Spleen (tissue), 11 donors: ENCODE measurements around the gene INHA. TPM values are rescaled to one million over a fixed set of nuclear protein-coding genes. Genes with fewer than 3 reads are reported as not detected.

Experiments used
- DNase-seq: peaks from one replicate; pipeline ENCODE4 v3.0.0-alpha.2; 2020
- H3K27ac ChIP-seq, 8 donors: fragments of 200-600 bp; sonication (generic) in 7 of 8; 1 replicate in 4 of 8; 2 replicates in 4 of 8; pipeline versions ENCODE4 v1.5.0 to v1.8.0; 2016 to 2021; ENCODE audit warnings: inconsistent platforms in 4 of 8, mild to moderate bottlenecking in 4 of 8, moderate library complexity in 1 of 8
- H3K27me3 ChIP-seq, 7 donors: fragments of 200-600 bp; sonication (generic) in 6 of 7; replicated peaks in 1 of 7; 1 replicate in 4 of 7; 2 replicates in 3 of 7; pipeline versions ENCODE4 v1.5.0 to v1.8.0; 2016 to 2021; ENCODE audit warnings: inconsistent platforms in 3 of 7, mild to moderate bottlenecking in 1 of 7
- H3K36me3 ChIP-seq, 6 donors: fragments of 200-600 bp; sonication (generic) in 5 of 6; 1 replicate in 4 of 6; 2 replicates in 2 of 6; pipeline versions ENCODE4 v1.5.0 to v1.8.0; 2016 to 2021; ENCODE audit warnings: inconsistent platforms in 2 of 6
- H3K4me1 ChIP-seq, 6 donors: fragments of 200-600 bp; sonication (generic) in 5 of 6; 1 replicate in 3 of 6; 2 replicates in 3 of 6; pipeline versions ENCODE4 v1.5.0 to v1.8.0; 2016 to 2021; ENCODE audit warnings: inconsistent platforms in 3 of 6
- H3K4me3 ChIP-seq, 8 donors: fragments of 200-600 bp; sonication (generic) in 7 of 8; 1 replicate in 4 of 8; 2 replicates in 4 of 8; pipeline versions ENCODE4 v1.5.0 to v1.8.0; 2016 to 2021; ENCODE audit warnings: inconsistent platforms in 4 of 8, mild to moderate bottlenecking in 4 of 8, moderate library complexity in 2 of 8
- H3K9me3 ChIP-seq, 8 donors: fragments of 200-600 bp; sonication (generic) in 7 of 8; 1 replicate in 4 of 8; 2 replicates in 4 of 8; pipeline versions ENCODE4 v1.5.0 to v1.8.0; 2016 to 2021; ENCODE audit warnings: inconsistent platforms in 4 of 8
- CTCF ChIP-seq, 11 experiments: fragments of 200-600 bp in 7 of 11; fragments of 450-650 bp in 4 of 11; sonication (generic) in 4 of 11; IDR thresholded peaks in 8 of 11; conservative IDR thresholded peaks in 3 of 11; 1 replicate in 7 of 11; 2 replicates in 4 of 11; pipeline versions ENCODE4 v1.4.0 to v1.8.0; 2016 to 2021; ENCODE audit warnings: antibody characterized with exemption in 11 of 11, inconsistent platforms in 4 of 11, mild to moderate bottlenecking in 1 of 11
- POLR2A ChIP-seq, 3 donors: fragments of 450-650 bp; IDR thresholded peaks; one replicate each; pipeline ENCODE4 v1.5.1; 2017; ENCODE audit warnings: antibody characterized with exemption in 3 of 3, mild to moderate bottlenecking in 1 of 3
- POLR2AphosphoS5 ChIP-seq, 3 donors: sonication (generic); formaldehyde crosslinking; IDR thresholded peaks; one replicate each; pipeline ENCODE4 v1.5.1; 2017; ENCODE audit warnings: antibody characterized with exemption in 3 of 3
- WGBS, 5 donors: extraction: QIAGEN DNeasy Blood & Tissue Kit in 3 of 5; methylation state at CpG; one replicate each; pipeline versions ENCODE4 v1.1.5 to v1.1.7; 2013 to 2018; 5-methylcytosine and 5-hydroxymethylcytosine counted together
- intact Hi-C: fragments of 100-400 bp; cut with DNase I; formaldehyde crosslinking; loops from one replicate; pipeline ENCODE4 v1.15.0; 2023; ENCODE audit warnings: low total_unique reads
- polyA plus RNA-seq, 3 donors: library from polyadenylated mRNA; stranded (reverse); fragments of 200-250 nt; gene quantifications; one replicate each; pipeline ENCODE4 v1.2.1, GENCODE V29; 2013
- total RNA-seq, 7 donors: library from RNA; depleted of rRNA in 3 of 7; stranded (reverse); fragments of >200 nt in 3 of 7; fragmentation: NEBNext Ultra II Directional in 4 of 7; extraction: Animal tissue kit (Norgen Biotek cat#: 25700) in 4 of 7; gene quantifications; one replicate each; pipeline versions ENCODE4 v1.1.0 to v1.2.1, GENCODE V29; 2016 to 2021
- donor health status: healthy with polysubstance abuse.
- donor health status: DM: no; HTN: no; CAD: no; lungs with moderate emphysema.
- donor health status: DM: no; HTN: no; CAD: no.
- donor health status: Bipolar disorder and iron deficiency.
- donor health status: healthy.
- donor health status: DM: no; HTN: no; CAD: no.
- donor health status: DM: yes; HTN: yes; CAD: no.

Gene INHA
- total and polyA plus RNA-seq, 10 donors = 0.08 to 0.46 (median 0.31) TPM; not detected in 6

GRCh38 chr2:219562049-219563020 is 9.8 kb upstream of the INHA start:
- 84 to 89% (median 86%) methylated on average over 29 to 35 of the region's 35 CpGs for WGBS, 5 donors
- Histone ChIP-seq H3K27ac (no peak overlapping the region), H3K36me3 (peaks cover 0 to 8% (median 0%) of the 10 kb centered on the region in 6 donors), H3K27me3 (peaks cover 0 to 12% (median 0%) of the 10 kb centered on the region in 7 donors), H3K4me1 (peaks cover 0 to 7% (median 5%) of the 10 kb centered on the region in 6 donors), H3K9me3 (no peaks in the 10 kb centered on the region), H3K4me3 (no peak overlapping the region)
- peak; percentile 68 for DNase-seq
- no peak for TF ChIP-seq CTCF (IDR thresholded peaks at IDR 0.05 in 8 of 11, conservative IDR thresholded peaks at IDR 0.05 in 3 of 11)
- no peak for TF ChIP-seq POLR2A (IDR thresholded peaks at IDR 0.05)
- TF ChIP-seq POLR2AphosphoS5 (IDR thresholded peaks at IDR 0.05) = peak in 2 of 3 donors; percentile 11 to 29
- intact Hi-C loops = no loop called here

DNA sequence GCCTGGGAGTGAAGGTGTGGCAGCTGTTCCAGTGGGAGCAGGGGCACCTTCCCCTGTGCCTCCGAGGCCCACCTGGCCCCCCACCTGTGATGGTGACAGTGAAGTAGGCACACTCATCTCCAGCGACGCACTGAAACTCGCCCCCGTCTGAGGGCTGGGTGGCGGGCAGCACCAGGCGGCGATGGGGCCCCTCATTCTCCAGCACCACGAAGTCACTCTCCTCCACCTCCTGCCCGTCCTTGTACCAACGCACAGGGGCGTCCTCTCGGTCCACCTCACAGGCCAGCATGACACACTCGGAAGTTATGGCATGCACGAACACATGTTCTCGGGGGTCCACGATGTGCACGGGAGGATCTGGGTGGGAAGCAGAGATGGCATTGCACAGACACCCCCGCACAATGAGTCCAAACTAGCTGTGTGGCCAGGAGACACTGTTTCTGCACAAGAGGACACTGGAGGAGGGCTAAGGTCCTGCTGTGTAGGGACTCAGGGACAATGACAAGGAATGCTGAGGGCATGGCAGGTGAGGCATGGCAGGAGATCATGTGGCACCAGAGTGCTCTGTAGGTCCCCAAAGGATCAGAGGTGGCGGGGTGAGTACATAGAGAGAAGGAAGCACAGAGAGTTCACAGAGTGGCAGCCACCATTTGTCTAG is 8.7 kb upstream of the INHA start:
- intact Hi-C loops = no loop called here
- DNase-seq = no peak
- H3K27me3 ChIP-seq = peaks cover 0 to 4% (median 0%) of the 10 kb centered on the region in 7 donors
- WGBS, 5 donors = 92 to 93% (median 93%) methylated on average over 19 to 20 of the region's 20 CpGs
- H3K36me3 ChIP-seq = peaks cover 0 to 12% (median 0%) of the 10 kb centered on the region in 6 donors
- H3K27ac ChIP-seq = no peak overlapping the region
- no peak overlapping the region for H3K4me3 ChIP-seq
- peaks cover 0 to 7% (median 5%) of the 10 kb centered on the region in 6 donors for H3K4me1 ChIP-seq
- TF ChIP-seq POLR2AphosphoS5 (IDR thresholded peaks at IDR 0.05) = no peak
- no peak for TF ChIP-seq POLR2A (IDR thresholded peaks at IDR 0.05)
- no peak for TF ChIP-seq CTCF (IDR thresholded peaks at IDR 0.05 in 8 of 11, conservative IDR thresholded peaks at IDR 0.05 in 3 of 11)
- no peaks in the 10 kb centered on the region for H3K9me3 ChIP-seq

DNA sequence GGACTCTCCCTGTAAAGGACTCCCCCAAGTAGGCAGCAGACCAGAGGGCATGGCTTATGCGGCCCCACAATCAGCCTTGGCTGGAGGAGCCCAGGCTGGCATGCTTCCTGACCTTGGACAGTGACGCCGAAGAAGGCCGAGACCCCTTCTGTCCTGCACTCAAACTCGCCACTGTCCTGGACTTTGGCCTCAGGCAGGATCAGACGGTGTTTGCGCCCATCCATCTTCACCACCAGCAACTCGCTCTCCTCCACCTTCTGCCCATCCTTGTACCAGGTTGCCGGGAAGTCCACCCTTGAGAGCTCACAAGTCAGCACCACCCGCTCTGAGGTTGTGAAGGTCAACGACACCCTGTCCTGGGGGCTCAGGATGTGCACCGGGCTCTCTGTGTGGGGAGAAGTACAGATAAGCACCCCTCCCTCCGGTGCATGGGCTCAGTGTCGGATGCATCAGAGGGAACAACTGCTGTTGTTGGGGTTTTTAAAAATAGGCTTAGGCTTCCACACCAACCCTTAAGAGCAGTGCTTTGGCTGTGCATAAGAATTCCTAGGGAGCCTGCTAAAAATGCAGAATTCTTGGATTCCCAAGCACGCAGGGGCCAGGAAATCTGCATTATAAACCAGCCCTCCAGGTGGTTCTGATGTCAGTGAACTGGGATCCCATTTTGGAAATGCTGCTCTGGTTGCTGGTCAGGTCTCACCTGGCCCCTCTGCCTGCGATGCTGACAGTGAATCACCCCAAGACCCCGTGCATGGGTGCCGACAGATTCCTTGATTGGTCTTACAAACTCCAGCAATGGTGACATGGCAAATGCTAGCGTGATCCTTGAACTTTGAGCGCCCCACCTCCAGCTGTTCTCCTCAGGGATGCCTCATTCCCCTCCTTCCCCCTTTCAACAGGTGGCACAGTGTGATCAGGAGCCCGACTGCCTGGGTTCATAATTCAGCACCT is 6.7 kb upstream of the INHA start:
- intact Hi-C loops = no loop called here
- DNase-seq = peak; percentile 70
- WGBS, 5 donors = 82 to 89% (median 86%) methylated on average over 21 of the region's 21 CpGs

More for the DNA sequence above, 6.7 kb upstream of the INHA start:
- no peak for TF ChIP-seq CTCF (IDR thresholded peaks at IDR 0.05 in 8 of 11, conservative IDR thresholded peaks at IDR 0.05 in 3 of 11)
- TF ChIP-seq POLR2A (IDR thresholded peaks at IDR 0.05) = no peak
- TF ChIP-seq POLR2AphosphoS5 (IDR thresholded peaks at IDR 0.05) = no peak
- H3K36me3 ChIP-seq = peaks cover 0 to 12% (median 0%) of the 10 kb centered on the region in 6 donors
- H3K27me3 ChIP-seq = peaks cover 0 to 22% (median 9%) of the 10 kb centered on the region in 7 donors
- peaks cover 0 to 10% (median 8%) of the 10 kb centered on the region in 6 donors for H3K4me1 ChIP-seq
- H3K9me3 ChIP-seq = no peaks in the 10 kb centered on the region
- H3K27ac ChIP-seq = no peak overlapping the region
- no peak overlapping the region for H3K4me3 ChIP-seq
